Measurements from ENCODE around the gene LRRC15.

LRRC15 gene

DNA sequence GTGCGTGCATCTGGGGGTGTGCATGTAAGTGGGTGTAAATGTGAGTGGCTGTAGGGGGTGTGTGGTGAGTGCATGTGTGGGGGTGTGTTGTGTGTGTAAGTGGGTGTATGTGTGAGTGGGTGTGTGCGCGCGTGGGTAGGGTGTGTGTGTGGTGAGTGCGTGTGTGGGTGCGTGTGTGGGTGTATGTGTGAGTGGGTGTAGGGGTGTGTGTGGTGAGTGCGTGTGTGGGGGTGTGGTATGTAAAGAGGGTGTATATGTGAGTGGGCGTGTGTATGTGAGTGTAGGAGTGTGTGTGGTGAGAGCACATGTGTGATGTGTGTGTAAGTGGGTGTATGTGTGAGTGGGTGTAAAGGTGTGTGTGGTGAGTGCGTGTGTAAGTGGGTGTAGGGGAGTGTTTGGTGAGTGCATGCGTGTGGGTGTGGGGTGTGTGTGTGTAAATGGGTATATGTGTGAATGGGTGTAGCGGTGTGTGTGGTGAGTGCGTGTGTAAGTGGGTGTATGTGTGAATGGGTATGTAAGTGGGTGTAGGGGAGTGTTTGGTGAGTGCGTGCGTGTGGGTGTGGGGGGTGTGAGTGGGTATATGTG lies 17.5 kb downstream of the LRRC15 start:
- in situ Hi-C loops (cut with MboI; ENCODE audit: low sequenced_read_pairs, unreplicated experiment) = no loop called here
- TF ChIP-seq, protein P1, sequence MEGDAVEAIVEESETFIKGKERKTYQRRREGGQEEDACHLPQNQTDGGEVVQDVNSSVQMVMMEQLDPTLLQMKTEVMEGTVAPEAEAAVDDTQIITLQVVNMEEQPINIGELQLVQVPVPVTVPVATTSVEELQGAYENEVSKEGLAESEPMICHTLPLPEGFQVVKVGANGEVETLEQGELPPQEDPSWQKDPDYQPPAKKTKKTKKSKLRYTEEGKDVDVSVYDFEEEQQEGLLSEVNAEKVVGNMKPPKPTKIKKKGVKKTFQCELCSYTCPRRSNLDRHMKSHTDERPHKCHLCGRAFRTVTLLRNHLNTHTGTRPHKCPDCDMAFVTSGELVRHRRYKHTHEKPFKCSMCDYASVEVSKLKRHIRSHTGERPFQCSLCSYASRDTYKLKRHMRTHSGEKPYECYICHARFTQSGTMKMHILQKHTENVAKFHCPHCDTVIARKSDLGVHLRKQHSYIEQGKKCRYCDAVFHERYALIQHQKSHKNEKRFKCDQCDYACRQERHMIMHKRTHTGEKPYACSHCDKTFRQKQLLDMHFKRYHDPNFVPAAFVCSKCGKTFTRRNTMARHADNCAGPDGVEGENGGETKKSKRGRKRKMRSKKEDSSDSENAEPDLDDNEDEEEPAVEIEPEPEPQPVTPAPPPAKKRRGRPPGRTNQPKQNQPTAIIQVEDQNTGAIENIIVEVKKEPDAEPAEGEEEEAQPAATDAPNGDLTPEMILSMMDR (IDR thresholded peaks at IDR 0.05; ENCODE audit: borderline replicate concordance, control extremely low read depth, extremely low read depth, insufficient read depth, missing control alignments) = no peak
- DNase-seq (ENCODE audit: low spot score) = no peak

DNA sequence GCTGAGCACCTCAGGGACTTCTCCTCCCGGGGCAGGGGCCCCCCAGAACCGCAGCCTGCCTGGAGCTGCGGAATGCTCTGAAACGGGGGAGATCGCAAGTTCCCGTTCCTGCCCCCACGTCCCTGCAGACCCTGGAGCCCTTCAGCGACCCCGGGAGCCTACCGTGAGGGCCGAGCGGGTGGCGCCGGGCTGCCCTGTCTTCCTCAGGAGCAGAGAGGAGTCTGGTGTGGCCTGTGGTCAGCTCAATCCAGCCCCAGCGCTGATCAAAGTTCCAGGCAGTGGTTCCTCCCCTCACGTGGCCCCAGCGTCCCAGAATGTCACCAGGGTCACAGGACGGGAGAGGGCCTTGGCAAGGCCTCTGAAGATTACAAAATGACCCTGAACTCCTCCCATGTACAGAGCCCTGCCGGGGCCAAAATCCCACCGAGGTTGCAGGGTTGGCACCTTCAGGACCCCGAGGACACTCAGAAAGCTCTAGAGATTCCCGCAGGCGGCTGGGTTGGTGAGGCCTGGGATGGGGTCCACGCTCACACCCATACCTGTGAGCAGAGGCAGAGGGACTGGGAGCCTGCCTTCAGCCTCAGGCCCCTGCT lies 18.4 kb downstream of the LRRC15 start, which contains the start of gene CPN2:
Gene CPN2, minus strand, starts transcription at position 249 of the 593 bp plus-strand sequence. CDS start 8,626 bp downstream, outside the sequence.
- TF ChIP-seq, protein P1 (IDR thresholded peaks at IDR 0.05; ENCODE audit: borderline replicate concordance, control extremely low read depth, extremely low read depth, insufficient read depth, missing control alignments) = no peak
- in situ Hi-C loops (cut with MboI; ENCODE audit: low sequenced_read_pairs, unreplicated experiment) = no loop called here
- no peak for DNase-seq (ENCODE audit: low spot score)

DNA sequence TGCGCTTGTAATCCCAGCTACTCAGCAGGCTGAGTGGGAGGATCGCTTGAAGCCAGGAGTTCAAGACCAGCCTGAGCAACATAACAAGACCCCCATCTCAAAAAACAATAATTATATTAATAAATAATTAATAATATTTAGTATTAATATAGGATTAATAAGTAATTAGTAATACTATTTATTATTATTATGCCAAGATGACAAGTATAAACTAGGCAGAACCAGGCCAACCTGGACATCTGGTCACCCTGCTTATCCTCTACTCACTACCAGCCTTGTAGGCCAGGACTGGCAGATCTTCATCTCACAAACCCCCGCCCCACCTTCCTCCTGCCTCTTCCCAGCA lies 18.8 kb downstream of the LRRC15 start:
- in situ Hi-C loops (cut with MboI; ENCODE audit: low sequenced_read_pairs, unreplicated experiment) = no loop called here
- TF ChIP-seq, protein P1 (IDR thresholded peaks at IDR 0.05; ENCODE audit: borderline replicate concordance, control extremely low read depth, extremely low read depth, insufficient read depth, missing control alignments) = no peak
- no peak for DNase-seq (ENCODE audit: low spot score)

DNA sequence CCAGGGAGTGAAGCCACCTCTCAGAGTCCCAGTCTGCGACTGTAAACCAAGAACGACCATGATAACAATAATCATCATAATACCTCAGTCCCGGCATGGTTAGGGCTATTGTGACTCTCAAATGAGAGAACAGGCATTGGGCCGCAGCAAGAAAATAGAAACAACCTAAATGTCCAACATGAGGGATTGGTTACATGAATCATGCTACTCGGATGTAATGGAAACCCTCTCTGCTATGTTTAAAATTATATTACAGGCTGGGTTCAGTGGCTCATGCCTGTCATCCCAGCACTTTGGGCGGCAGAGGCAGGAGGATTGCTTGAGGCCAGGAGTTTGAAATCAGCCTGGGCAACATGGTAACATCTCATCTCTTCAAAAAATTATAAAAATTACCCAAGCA lies 21.2 kb downstream of the LRRC15 start:
- in situ Hi-C loops (cut with MboI; ENCODE audit: low sequenced_read_pairs, unreplicated experiment) = loop anchor here (25.0 kb wide), 1 partner anchor 239 kb away; no protein-coding TSS in a partner anchor
- DNase-seq (ENCODE audit: low spot score) = no peak
- TF ChIP-seq, protein P1 (IDR thresholded peaks at IDR 0.05; ENCODE audit: borderline replicate concordance, control extremely low read depth, extremely low read depth, insufficient read depth, missing control alignments) = no peak

DNA sequence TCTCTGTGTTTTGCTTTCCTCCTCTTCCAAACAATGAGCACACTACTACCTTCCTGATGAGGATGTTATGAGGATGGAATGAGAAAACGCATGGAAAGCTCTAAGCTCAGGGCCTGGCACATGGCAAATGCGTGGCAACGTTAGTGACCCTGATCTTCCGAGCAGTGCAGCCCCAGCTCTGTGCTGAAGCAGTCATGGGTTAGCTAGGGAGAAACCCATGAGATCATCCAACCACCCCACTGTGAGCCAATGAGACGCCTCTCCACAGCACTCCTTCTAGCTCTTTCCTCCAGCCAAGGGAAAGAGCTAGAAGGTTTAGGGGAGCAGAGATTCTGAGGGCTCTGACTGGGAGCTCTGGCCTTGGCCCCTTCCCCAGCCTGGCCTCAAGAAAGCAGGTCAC lies 22.9 kb downstream of the LRRC15 start:
- TF ChIP-seq, protein P1 (IDR thresholded peaks at IDR 0.05; ENCODE audit: borderline replicate concordance, control extremely low read depth, extremely low read depth, insufficient read depth, missing control alignments) = no peak
- in situ Hi-C loops (cut with MboI; ENCODE audit: low sequenced_read_pairs, unreplicated experiment) = loop anchor here (25.0 kb wide), 1 partner anchor 241 kb away; no protein-coding TSS in a partner anchor
- DNase-seq (ENCODE audit: low spot score) = no peak

DNA sequence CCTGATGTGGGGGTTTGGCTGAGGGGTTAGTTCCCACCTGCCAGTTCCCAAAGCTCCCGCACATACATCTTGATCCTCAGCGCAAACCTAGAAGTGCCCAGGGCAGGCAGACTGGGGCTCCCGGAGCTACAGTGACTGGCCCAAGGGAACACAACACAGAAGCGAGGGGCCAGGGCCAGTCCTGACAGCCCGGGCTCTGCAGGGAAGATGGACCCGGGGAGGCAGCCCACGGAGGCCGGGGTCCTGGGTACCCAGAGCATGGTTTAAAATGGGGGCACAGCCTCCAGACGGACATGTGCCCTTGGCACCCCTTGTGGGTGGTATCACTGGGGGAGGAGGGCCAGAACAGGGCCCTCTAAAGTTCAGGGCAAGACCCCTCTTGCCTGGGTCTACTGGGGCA lies 23.5 kb downstream of the LRRC15 start:
- no peak for DNase-seq (ENCODE audit: low spot score)
- in situ Hi-C loops (cut with MboI; ENCODE audit: low sequenced_read_pairs, unreplicated experiment) = loop anchor here (25.0 kb wide), 1 partner anchor 241 kb away; no protein-coding TSS in a partner anchor
- TF ChIP-seq, protein P1 (IDR thresholded peaks at IDR 0.05; ENCODE audit: borderline replicate concordance, control extremely low read depth, extremely low read depth, insufficient read depth, missing control alignments) = no peak

Measured in GM13976 (cell line).